PC-3 (cell line): ENCODE results near the gene LRFN4.

ENCODE experiments used
- CTCF ChIP-seq: fragments of 300-600 bp; sonication (generic); conservative IDR thresholded peaks from 2 replicates; pipeline ENCODE4 v1.5.1; 2017; ENCODE audit warnings: antibody characterized with exemption, low read depth, mild to moderate bottlenecking, low read length
- EZH2 ChIP-seq: fragments of 300-600 bp; sonication (generic); IDR thresholded peaks from one replicate; pipeline ENCODE4 v1.6.1; 2017; ENCODE audit warnings: antibody characterized with exemption, mild to moderate bottlenecking, low read length; ENCODE audit not compliant: unreplicated experiment
- EZH2phosphoT487 ChIP-seq: fragments of 300-600 bp; sonication (generic); IDR thresholded peaks from 2 replicates; pipeline ENCODE4 v1.6.1; 2018; ENCODE audit warnings: mild to moderate bottlenecking, antibody characterized with exemption, low read length, borderline replicate concordance

- TF ChIP-seq CTCF (no peak), EZH2 (no peak), EZH2phosphoT487 (no peak)
Observed at GRCh38 chr11:66863428-66864125, 6.7 kb downstream of the LRFN4 start.
